Endodermal cell (in vitro differentiated cells): ENCODE measurements around the gene ZNF423. TPM values are rescaled to one million over a fixed set of nuclear protein-coding genes. Genes with fewer than 3 reads are reported as not detected.

Experiments
- DNase-seq: peaks from one replicate; pipeline ENCODE4 v3.0.0-alpha.2; 2017
- H3K27ac ChIP-seq: 2 replicates; pipeline ENCODE4 v1.5.1; 2013; ENCODE audit warnings: mild to moderate bottlenecking, low read depth, low read length, moderate library complexity
- H3K27me3 ChIP-seq: 2 replicates; pipeline ENCODE4 v1.6.1; 2013; ENCODE audit warnings: mild to moderate bottlenecking, low read length, moderate library complexity; ENCODE audit not compliant: insufficient read depth, control insufficient read depth, poor library complexity, severe bottlenecking
- H3K36me3 ChIP-seq: 2 replicates; pipeline ENCODE4 v1.7.0; 2013; ENCODE audit warnings: mild to moderate bottlenecking, low read length, moderate library complexity; ENCODE audit not compliant: control insufficient read depth, insufficient read depth
- H3K4me1 ChIP-seq: one replicate; pipeline ENCODE4 v1.7.0; 2013; ENCODE audit warnings: low read length; ENCODE audit not compliant: control insufficient read depth, insufficient read depth
- H3K4me3 ChIP-seq: 2 replicates; pipeline ENCODE4 v1.5.1; 2013; ENCODE audit warnings: mild to moderate bottlenecking, low read length, moderate library complexity
- H3K9ac ChIP-seq: 2 replicates; pipeline ENCODE4 v1.6.1; 2013; ENCODE audit warnings: mild to moderate bottlenecking, low read length, moderate library complexity; ENCODE audit not compliant: poor library complexity, severe bottlenecking; ENCODE audit errors: extremely low read depth
- H3K9me3 ChIP-seq: 2 replicates; pipeline ENCODE4 v1.6.1; 2013; ENCODE audit warnings: mild to moderate bottlenecking, low read length, moderate library complexity; ENCODE audit not compliant: control insufficient read depth
- H3K27ac Mint-ChIP-seq: 2 replicates; pipeline ENCODE4 v1.8.0; 2020; ENCODE audit warnings: mixed read lengths
- H3K27me3 Mint-ChIP-seq: 2 replicates; pipeline ENCODE4 v1.8.0; 2021; ENCODE audit warnings: mild to moderate bottlenecking, mixed read lengths; ENCODE audit not compliant: insufficient read depth
- H3K36me3 Mint-ChIP-seq: 2 replicates; pipeline ENCODE4 v1.8.0; 2020; ENCODE audit warnings: low read depth, mixed read lengths
- H3K4me1 Mint-ChIP-seq: 2 replicates; pipeline ENCODE4 v1.8.0; 2020; ENCODE audit warnings: mixed read lengths
- H3K4me3 Mint-ChIP-seq: 2 replicates; pipeline ENCODE4 v1.8.0; 2020; ENCODE audit warnings: mild to moderate bottlenecking, moderate library complexity, mixed read lengths
- H3K9me3 Mint-ChIP-seq: 2 replicates; pipeline ENCODE4 v1.8.0; 2020; ENCODE audit warnings: mild to moderate bottlenecking, mixed read lengths
- CTCF ChIP-seq: fragments of 200-600 bp; sonication (generic); conservative IDR thresholded peaks from 2 replicates; pipeline ENCODE4 v1.5.0; 2021; ENCODE audit warnings: antibody characterized with exemption, mild to moderate bottlenecking
- WGBS, 2 experiments: methylation state at CpG; one replicate each; pipeline versions ENCODE4 v1.1.5 to v1.1.7; 2013; ENCODE audit warnings: missing lambda C conversion rate in 2 of 2, mixed read lengths in 1 of 2; ENCODE audit not compliant: insufficient coverage in 1 of 2, insufficient read length in 1 of 2; 5-methylcytosine and 5-hydroxymethylcytosine counted together
- total RNA-seq, 2 donors: library from RNA; stranded (reverse); fragmentation: NEBNext Ultra II Directional in 1 of 2; extraction: Animal tissue kit (Norgen Biotek cat#: 25700) in 1 of 2; gene quantifications; 2 replicates in 1 of 2; 3 replicates in 1 of 2; pipeline ENCODE4 v1.2.1, GENCODE V29; 2021

ZNF423 gene
- total RNA-seq, 2 donors from 2014 or later: 30.3 to 41.9 TPM

GRCh38 chr16:49546735-49547134 is 309.2 kb downstream of the ZNF423 start:
- DNase-seq: no peak
- Mint-ChIP-seq H3K4me3 (no peak overlapping the region), H3K27ac (no peak overlapping the region), H3K27me3 (no peaks in the 10 kb centered on the region), H3K9me3 (no peaks in the 10 kb centered on the region), H3K4me1 (peaks cover 36% of the 10 kb centered on the region), H3K36me3 (peaks cover 3% of the 10 kb centered on the region)
- WGBS, 2 experiments: 33 to 53% methylated on average over 1 of the region's 1 CpG
- H3K4me1 ChIP-seq: peaks cover 5% of the 10 kb centered on the region
- no peak overlapping the region for H3K9ac ChIP-seq
- no peak for TF ChIP-seq CTCF
- H3K9me3 ChIP-seq: no peaks in the 10 kb centered on the region
- H3K27me3 ChIP-seq: no peaks in the 10 kb centered on the region
- H3K27ac ChIP-seq: no peak overlapping the region
- no peaks in the 10 kb centered on the region for H3K36me3 ChIP-seq
- H3K4me3 ChIP-seq: no peak overlapping the region

GRCh38 chr16:49545741-49546448 is 310.0 kb downstream of the ZNF423 start:
- Mint-ChIP-seq H3K4me1 (peaks cover 31% of the 10 kb centered on the region), H3K9me3 (no peaks in the 10 kb centered on the region), H3K27me3 (no peaks in the 10 kb centered on the region), H3K36me3 (peaks cover 3% of the 10 kb centered on the region), H3K4me3 (no peak overlapping the region), H3K27ac (no peak overlapping the region)
- no peaks in the 10 kb centered on the region for H3K36me3 ChIP-seq
- no peak overlapping the region for H3K4me3 ChIP-seq
- H3K4me1 ChIP-seq: peaks cover 5% of the 10 kb centered on the region
- no peaks in the 10 kb centered on the region for H3K27me3 ChIP-seq
- H3K27ac ChIP-seq: no peak overlapping the region
- no peak for TF ChIP-seq CTCF
- DNase-seq: no peak
- H3K9me3 ChIP-seq: no peaks in the 10 kb centered on the region
- no peak overlapping the region for H3K9ac ChIP-seq
- WGBS, 2 experiments: 66 to 75% methylated on average over 4 to 6 of the region's 6 CpGs

- Mint-ChIP-seq H3K27me3 (no peaks in the 10 kb centered on the region), H3K4me1 (peaks cover 31% of the 10 kb centered on the region), H3K4me3 (no peak overlapping the region), H3K9me3 (no peaks in the 10 kb centered on the region), H3K36me3 (peaks cover 3% of the 10 kb centered on the region), H3K27ac (no peak overlapping the region)
- TF ChIP-seq CTCF: no peak
- Histone ChIP-seq H3K27ac (no peak overlapping the region), H3K27me3 (no peaks in the 10 kb centered on the region), H3K4me1 (peaks cover 5% of the 10 kb centered on the region), H3K9me3 (no peaks in the 10 kb centered on the region), H3K4me3 (no peak overlapping the region), H3K36me3 (no peaks in the 10 kb centered on the region), H3K9ac (no peak overlapping the region)
- no peak for DNase-seq
- 94 to 100% methylated on average over 2 to 4 of the region's 4 CpGs for WGBS, 2 experiments
These were observed 310.7 kb downstream of the ZNF423 start for GRCh38 chr16:49545243-49545642.
